ENCODE measurements around the gene NR3C2. TPM values are rescaled to one million over a fixed set of nuclear protein-coding genes. Genes with fewer than 3 reads are reported as not detected.

NR3C2 gene
- total RNA-seq, 1 donor from 2014 or later: 42.3 TPM

GRCh38 chr4:148152868-148153625 is 289.2 kb downstream of the NR3C2 start:
- H3K4me1 ChIP-seq: no peaks in the 10 kb centered on the region
- H3K36me3 ChIP-seq: peaks cover 0 to 2% of the 10 kb centered on the region in 2 donors
- no peaks in the 10 kb centered on the region for H3K27me3 ChIP-seq
- no peaks in the 10 kb centered on the region for H3K9me3 ChIP-seq
- intact Hi-C loops (cut with DNase I): no loop called here
- H3K27ac ChIP-seq: no peak overlapping the region
- TF ChIP-seq CTCF (IDR thresholded peaks at IDR 0.05): no peak
- DNase-seq (ENCODE audit: low spot score in 2 of 2): no peak
- H3K4me3 ChIP-seq: no peak overlapping the region

DNA sequence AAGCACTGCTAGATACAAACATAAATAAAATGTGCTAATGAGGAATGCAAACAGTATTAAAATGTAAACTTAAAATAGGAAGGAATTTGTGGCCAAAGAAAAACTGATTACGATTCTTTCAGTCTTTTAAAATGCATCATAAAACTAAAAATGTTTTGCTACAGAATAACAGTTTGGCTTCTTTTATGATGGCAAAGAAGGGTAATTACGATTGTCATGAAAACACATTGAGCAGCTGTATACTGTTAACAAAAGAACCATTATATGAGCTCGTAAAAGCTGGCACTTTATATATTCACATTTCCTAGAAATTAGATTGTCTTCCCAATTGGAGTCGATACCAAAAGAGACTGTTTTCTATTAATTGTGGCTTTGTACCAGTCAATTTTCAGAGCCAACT is 290.4 kb downstream of the NR3C2 start:
- Histone ChIP-seq H3K27me3 (no peaks in the 10 kb centered on the region), H3K4me3 (no peak overlapping the region), H3K4me1 (no peaks in the 10 kb centered on the region), H3K36me3 (peaks cover 0 to 2% of the 10 kb centered on the region in 2 donors), H3K9me3 (no peaks in the 10 kb centered on the region), H3K27ac (no peak overlapping the region)
- intact Hi-C loops (cut with DNase I): no loop called here
- DNase-seq (ENCODE audit: low spot score in 2 of 2): no peak
- no peak for TF ChIP-seq CTCF (IDR thresholded peaks at IDR 0.05)

GRCh38 chr4:148145475-148145874 is 296.7 kb downstream of the NR3C2 start:
- no peak for DNase-seq (ENCODE audit: low spot score in 2 of 2)
- intact Hi-C loops (cut with DNase I): no loop called here
- H3K4me3 ChIP-seq: no peak overlapping the region
- no peak for TF ChIP-seq CTCF (IDR thresholded peaks at IDR 0.05)
- no peaks in the 10 kb centered on the region for H3K4me1 ChIP-seq
- H3K27me3 ChIP-seq: no peaks in the 10 kb centered on the region
- no peak overlapping the region for H3K27ac ChIP-seq
- H3K9me3 ChIP-seq: no peaks in the 10 kb centered on the region
- peaks cover 0 to 9% of the 10 kb centered on the region in 2 donors for H3K36me3 ChIP-seq

- intact Hi-C loops (cut with DNase I): no loop called here
- H3K27me3 ChIP-seq: no peaks in the 10 kb centered on the region
- peaks cover 0 to 9% of the 10 kb centered on the region in 2 donors for H3K36me3 ChIP-seq
- H3K4me1 ChIP-seq: no peaks in the 10 kb centered on the region
- H3K4me3 ChIP-seq: no peak overlapping the region
- TF ChIP-seq CTCF (IDR thresholded peaks at IDR 0.05): no peak
- no peak overlapping the region for H3K27ac ChIP-seq
- no peaks in the 10 kb centered on the region for H3K9me3 ChIP-seq
- DNase-seq (ENCODE audit: low spot score in 2 of 2): no peak
Measured at GRCh38 chr4:148143174-148143573, 299.0 kb downstream of the NR3C2 start.

DNA sequence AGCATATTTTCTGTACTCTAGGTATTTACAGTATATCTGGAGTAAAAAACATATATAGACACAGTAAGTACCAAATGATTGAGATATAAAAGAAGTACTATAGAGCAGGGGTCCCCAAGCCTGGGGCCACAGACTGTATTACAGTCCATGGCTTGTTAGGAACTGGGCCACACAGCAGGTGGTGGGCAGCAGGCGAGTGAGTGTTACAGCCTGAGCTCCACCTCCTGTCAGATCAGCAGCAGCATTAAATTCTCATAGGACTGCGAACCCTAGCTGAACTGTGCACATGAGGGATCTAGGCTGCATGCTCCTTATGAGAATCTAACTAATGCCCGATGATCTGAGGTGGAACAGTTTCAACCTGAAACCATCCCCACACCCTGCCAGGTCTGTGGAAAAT is 300.7 kb downstream of the NR3C2 start:
- Histone ChIP-seq H3K36me3 (peaks cover 0 to 9% of the 10 kb centered on the region in 2 donors), H3K27ac (no peak overlapping the region), H3K4me1 (no peaks in the 10 kb centered on the region), H3K9me3 (no peaks in the 10 kb centered on the region), H3K27me3 (no peaks in the 10 kb centered on the region), H3K4me3 (no peak overlapping the region)
- DNase-seq (ENCODE audit: low spot score in 2 of 2): no peak
- intact Hi-C loops (cut with DNase I): no loop called here
- TF ChIP-seq CTCF (IDR thresholded peaks at IDR 0.05): no peak

All from ascending aorta (tissue), 2 donors.